Inflammatory macrophage treated with lipopolysaccharide for 4 hours (primary cell): ENCODE results near the gene VEGFB.
A peak's percentile ranks its signal among the peaks of the same experiment; 100 is the strongest.

ENCODE experiments used
- DNase-seq: peaks from one replicate; pipeline ENCODE4 v3.0.0-alpha.2; 2020

The VEGFB gene, protein sequence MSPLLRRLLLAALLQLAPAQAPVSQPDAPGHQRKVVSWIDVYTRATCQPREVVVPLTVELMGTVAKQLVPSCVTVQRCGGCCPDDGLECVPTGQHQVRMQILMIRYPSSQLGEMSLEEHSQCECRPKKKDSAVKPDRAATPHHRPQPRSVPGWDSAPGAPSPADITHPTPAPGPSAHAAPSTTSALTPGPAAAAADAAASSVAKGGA

DNA sequence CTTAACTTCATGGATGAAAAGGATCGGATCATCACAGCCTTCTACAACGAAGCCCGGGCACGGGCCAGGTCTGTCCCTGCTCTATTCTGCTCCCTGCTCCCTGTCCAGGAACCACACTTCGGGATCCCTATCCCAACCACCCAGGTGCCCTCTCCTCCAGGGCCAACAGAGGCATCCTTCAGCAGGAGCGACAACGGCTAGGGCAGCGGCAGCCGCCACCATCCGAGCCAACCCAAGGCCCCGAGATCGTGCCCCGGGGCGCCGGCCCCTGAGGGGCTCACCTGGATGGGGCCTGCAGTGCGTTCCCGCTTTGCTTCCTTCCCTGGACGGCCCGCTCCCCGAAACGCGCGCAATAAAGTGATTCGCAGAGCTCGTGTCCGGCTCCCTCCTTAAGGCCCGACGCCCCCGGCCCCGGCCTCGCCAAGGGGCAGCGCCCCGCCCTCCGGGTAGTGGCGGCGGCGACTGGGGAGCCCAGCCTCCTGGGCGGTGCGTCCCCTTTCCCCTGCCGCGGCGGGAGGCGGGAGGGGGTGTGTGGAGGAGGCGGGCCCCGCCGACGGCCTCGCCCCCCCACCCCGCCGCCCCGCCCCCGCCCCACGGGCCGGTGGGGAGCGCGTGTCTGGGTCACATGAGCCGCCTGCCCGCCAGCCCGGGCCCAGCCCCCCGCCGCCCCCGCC, at the start of gene VEGFB:
Gene VEGFB (plus strand): TSS at position 672 of the 674 bp plus-strand sequence. CDS start 250 bp downstream, outside the sequence.
- peak; percentile 25 for DNase-seq

DNA sequence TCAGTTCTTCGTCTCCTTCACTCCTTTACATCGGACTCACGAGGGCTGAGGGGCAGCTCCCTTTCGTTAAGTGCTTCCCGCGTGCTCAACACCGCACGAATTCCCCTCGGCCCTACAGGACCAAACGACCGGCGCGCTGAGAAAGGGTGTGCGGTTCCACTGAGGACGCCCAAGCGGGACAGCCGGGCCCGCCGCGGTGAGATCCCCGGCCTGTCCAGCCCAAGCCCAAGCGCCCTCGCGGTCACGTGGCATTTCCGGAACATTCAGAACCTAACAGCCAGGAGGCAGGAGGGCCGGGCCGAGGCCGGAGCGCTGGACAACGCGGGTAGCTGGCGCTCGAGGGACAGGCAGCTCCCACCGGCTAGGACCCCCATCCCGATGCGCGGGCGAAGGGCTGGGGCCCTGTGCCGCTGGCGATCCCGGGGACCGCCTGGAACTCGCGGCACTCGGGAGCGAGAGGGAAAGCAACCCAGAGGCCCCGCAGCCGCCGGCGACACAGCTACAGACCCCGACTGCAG, 49.1 kb upstream of the VEGFB start:
- peak; percentile 78 for DNase-seq

DNA sequence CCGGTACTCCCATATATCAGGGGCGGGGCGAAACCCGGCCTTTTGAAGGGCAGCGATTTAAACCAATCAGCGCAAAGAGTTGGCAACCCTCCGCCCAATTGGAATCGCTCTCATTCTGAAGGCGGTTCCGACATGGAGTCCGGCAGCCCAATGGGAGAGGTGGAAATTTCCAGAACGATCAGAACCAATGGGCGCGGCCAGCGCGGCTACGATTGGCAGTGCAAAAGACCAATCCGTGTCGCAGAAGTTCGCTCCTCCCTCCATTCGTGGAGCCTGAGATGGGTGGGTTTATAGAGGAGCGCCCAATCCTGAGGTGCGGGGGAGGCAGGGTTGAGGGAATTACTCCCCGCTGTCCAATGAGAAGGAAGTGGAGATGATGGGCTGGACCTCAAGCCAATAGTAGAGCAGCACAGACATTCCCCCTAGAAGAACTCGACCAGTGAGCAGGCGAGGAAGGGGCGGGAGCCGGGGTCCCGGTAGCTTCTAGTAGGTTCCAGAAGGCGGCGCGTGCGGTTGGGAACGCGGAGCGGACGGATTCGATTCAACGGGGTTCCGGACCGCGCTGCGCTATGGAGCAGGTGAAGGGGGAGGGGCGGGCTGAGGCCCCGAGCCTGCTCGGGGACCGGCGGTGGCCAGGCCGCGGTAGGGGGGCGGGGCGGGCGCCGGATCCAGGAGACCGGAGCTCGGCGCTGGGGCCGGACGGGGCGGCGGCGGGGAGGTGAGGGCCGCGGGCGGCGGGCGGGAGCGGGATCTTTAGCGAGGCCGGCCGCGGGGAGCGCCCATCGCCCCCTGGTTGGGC, 48.5 kb upstream of the VEGFB start, which contains the start of gene STIP1:
Gene STIP1 (plus strand): TSS at position 479 of the 799 bp plus-strand sequence. CDS start 91 bp downstream, at position 570.
- peak; percentile 100 for DNase-seq

DNA sequence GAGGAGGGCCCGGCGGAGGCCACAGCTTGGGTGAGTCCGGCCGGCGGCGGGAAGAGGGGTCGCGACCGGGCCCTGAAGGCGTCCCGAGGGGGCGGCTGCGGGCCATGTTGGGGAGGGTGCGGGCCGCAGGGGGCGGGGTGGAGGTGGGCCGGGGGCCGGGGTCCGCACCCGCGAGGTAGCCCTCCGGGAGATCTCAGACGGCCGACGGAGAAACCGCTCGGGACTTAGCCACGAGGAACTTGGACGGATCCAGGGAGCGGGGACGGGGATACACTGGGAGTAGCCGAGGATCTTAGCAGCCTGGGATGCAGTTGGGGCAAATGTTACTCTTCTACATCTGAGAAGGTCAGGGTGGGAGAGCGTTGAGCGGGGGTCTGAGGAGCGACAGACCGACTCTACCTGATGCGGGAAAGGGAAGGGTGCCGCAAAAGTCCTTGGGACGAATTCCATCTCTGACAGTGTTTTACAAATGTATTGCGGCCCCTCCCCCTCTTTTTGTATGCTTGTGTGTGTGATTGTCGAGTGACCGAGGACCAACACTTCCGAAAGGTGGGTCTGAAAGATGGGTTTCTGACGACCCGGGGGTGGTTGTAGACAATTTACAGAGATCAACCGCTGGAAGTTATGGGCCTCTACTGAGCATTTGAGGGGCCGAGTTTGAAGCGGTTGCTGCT, 47.8 kb upstream of the VEGFB start:
- no peak for DNase-seq

DNA sequence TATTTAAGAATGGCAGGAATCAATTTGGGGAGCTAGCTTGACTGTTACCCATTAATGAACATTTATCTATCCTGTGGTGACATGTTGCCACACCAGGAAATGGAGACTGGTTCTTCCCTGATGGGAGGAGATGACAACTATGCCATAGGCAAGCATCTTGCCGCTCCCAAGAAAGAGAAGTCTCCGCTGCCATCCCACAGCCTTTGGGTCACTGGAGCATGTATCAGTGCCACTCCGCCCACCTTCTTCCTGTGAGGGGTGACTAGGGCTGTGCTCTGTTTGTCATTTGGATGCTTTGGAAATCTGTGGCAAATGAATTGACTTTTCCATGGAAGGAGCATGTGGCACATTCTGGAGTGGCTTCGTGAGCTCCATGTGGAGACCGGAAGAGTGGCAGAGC, 42.0 kb upstream of the VEGFB start:
- peak; percentile 90 for DNase-seq

DNA sequence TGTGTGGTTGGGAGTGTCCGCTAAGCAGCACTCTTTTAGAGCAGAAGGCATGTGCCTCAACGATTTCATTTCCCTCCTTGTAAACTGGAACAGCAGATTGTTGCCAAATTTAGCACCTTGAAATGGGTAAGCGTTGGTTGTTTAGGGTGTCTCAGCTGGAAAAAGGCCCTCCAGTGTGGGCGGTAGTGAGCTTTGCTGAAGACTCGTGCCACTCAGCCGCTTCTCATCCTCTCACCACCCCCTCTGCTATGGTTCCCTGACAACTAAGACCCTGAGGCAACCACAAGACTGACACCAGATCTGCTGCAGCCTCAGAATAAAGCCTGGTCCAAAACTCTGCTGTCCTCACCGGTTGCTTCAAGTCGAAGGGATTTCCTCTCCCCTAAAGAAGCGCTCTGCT, 37.8 kb upstream of the VEGFB start:
- peak; percentile 70 for DNase-seq

DNA sequence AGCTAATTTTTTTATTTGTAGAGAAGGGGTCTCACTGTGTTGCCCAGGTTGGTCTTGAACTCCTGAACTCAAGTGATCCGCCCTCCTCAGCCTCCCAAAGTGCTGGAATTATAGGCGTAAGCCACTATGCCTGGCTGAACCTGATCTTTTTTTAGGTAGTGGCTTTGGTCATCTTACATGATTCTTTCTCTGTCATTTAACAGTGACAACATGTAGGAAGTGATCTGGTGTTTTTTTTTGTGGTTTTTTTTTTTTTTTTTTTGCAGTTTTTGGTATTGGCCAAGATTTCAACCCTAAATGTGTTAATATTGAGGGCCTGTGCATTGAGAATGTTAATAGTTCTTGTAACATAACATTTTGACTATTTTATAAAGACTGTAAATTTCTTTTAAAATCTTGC, 35.9 kb upstream of the VEGFB start:
- peak; percentile 71 for DNase-seq

DNA sequence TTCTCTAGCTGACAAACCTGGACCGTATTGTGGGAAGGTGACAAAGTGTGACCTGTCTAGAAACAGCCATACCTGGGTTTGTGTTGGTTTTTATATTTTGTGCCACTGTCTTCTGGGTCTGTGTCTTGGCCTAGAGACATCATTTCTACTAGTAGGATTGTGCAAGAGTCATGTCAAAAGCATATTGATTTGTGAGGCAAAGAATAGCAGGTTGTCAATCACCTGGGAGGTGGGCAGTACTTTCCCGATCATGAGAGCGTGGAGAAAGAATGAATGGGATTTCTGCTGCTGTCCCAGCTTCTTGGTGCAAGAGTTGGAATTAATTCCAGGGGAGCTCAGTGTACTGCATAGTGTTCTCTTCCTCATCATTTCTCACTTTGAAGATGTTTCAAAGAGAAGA, 32.8 kb upstream of the VEGFB start:
- DNase-seq: no peak

DNA sequence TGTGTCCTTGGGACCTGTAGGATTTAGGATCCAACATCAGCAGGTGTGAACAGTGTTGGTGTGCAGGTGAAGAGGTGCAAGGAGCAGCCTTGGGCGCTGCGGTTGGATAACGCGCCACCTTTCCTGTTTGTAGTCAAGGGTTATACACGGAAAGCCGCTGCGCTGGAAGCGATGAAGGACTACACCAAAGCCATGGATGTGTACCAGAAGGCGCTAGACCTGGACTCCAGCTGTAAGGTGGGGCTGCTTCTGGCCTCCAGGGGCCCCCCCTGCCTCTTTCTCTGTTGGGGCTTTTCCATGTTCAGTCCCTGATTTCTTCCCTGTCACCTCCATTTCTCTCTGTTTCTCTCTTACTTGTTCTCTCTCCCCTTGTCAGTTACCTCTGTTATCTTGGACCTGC, 31.4 kb upstream of the VEGFB start:
- no peak for DNase-seq

DNA sequence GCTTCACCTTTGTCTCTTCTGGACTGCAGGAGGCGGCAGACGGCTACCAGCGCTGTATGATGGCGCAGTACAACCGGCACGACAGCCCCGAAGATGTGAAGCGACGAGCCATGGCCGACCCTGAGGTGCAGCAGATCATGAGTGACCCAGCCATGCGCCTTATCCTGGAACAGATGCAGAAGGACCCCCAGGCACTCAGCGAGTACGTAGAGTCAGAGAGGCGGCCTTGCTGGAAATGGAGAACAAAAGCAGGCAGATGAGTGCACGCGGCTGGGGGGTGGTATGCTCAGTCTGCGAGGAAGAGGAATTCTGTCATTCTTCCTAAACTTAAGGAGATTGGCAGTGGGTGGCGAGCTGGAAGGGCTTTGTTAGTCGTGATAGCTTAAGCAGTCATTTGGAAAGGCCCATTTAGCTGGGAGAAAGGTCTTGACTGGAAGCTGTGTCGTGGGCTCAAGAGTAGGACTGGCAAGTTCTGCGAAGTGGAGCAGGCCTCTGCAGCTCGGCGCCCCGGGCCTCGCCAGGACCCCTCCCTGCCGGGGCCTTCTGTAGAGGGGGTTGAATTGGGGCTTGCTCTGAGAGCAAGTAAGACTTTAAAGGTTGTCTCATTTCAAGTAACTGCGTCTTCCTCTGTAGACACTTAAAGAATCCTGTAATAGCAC, 30.8 kb upstream of the VEGFB start:
- no peak for DNase-seq

DNA sequence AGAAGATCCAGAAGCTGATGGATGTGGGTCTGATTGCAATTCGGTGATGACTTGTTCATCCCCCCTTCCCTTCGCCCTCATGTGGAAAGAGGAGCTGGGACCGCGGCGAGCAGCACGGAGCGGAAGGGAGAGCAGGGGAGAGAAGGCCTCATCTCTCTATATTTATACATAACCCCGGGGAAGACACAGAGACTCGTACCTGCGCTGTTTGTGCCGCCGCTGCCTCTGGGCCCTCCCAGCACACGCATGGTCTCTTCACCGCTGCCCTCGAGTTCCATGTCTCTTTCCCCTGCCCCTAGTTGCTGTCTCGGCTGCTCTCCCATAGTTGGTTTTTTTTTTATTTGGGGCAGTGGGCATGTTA, 30.3 kb upstream of the VEGFB start:
- no peak for DNase-seq

DNA sequence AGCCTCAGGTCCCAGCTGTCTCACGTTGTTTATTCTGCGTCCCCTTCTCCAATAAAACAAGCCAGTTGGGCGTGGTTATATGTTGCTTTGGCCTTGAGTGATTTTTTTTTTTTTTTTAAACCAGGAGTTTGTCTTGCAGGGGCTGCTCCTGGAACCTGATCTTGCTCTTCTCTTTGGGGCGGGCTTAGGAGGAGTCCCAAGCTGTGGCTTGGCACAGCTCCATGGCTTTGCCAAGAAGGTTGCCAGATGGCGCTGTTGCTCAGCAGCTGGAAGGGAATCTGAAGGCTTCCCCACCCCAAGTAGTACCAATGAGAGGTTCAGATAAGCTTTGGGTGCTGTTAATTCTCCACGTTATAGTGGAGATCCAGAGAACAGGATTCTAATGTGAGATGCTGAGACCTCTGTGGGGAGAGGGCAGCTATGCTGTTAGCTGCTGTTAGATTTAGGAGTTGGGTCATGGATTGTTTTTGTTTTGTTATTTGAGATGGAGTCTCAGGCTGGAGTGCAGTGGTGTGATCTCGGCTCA, 29.9 kb upstream of the VEGFB start:
- DNase-seq: peak; percentile 89

DNA sequence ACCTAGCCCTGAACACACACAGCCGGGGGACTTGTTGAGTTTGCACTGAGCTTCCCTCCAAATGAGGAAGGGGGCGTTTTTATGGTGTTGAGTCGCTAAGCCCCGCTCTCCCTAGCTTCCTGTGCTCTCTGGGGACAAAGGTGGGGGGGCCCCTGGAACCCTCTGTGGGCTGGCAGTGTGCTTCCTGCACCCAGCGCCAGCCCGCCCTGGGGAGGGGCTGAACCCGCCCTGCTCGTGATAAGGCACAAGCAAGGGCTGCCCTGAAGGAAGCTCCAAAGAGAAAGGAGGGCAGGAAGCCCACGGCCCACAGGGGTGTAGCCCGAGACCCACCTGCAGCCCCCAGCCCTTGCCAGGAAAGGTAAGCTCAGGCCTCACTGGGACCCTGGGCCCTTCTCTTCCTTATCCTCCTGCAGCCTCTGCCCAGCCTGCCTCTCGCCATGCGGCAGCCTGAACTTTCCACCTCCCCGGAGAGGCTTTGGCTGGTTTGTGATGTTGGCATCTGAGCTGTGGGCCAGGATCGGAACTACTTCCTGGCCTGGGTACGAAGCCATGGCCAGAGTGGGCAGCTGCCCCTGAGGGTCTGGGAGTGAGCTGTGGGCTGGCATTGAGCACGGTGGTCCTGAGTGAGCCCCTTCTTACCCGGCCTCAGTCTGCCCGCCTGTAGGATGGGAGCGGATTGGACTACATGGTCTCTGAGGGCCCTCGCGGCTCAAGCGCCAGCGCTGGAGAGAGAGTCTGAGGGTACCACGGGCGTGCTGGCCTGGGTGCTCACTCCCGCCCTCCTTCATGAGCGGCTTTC, 27.7 kb upstream of the VEGFB start, which contains the start of gene FERMT3:
Gene FERMT3 (plus strand): TSS at position 265 of the 799 bp plus-strand sequence. CDS start 644 bp downstream, outside the sequence.
- DNase-seq: peak; percentile 72

DNA sequence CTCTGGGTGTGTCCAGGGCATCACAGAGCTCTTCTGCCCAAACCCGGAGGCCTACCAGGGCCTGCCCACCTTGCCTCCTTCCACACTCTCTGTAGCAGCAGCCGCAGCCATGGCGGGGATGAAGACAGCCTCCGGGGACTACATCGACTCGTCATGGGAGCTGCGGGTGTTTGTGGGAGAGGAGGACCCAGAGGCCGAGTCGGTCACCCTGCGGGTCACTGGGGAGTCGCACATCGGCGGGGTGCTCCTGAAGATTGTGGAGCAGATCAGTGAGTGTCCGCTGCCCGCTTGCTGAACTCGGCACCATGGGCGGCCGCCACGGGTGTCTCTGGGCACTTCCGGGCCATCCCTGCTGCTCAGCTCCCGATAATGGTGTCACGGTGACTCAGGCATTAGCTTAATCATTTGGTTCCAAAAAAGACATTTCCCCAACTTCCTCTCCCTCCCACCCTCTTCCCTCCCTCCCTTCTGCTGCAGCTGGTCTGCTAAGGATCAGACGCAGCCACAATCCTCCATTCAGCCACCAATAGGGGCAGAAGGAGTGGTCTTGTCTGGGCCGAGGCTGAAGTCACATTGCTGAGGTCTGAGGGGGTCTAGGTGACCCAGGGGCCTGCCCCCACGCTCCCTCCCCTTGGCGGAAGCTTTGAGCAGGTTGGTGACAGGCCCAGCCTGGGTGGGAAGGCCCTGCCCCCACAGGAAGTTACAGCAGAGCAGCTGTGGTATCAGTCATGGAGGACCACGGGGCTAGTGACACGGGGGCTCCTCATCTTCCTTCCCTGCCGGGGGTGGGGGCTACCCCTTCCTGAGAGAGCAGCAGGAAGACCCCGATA, 26.9 kb upstream of the VEGFB start:
- DNase-seq: peak; percentile 94

DNA sequence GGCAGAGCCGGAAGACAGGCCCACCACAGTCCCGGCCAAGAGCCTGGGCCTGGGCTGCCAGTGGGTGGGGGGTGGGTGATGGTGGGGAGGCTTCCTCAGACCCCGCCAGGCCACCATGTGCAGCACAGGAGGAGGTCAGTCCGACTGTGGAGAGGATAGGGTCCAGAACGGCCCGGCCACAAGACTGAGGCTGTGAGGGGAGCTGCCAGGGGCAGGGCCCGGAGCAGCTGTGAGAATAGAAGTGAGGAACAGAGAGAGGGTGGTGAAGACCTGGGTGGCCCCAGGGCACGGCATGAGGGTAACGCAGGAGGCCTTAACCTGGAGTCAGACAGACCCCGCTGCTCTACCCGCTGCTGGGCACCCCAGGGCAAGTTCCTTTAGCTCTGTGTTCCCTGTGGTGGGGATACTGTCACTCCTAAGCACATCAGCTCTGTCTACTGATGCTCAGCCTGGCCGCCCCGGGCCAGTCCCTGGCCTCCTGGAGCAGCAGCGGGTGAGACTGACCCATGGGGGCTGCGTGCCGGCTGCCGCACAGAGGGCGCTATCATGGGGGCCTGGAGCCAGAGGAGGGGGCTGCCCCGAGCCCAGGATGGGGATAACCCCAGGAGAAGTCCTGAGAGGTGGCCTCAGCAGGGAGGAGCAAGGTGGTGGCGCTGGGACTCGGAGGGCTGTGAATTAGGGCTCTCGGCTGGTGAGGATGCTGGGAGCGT, 26.1 kb upstream of the VEGFB start:
- DNase-seq: no peak

DNA sequence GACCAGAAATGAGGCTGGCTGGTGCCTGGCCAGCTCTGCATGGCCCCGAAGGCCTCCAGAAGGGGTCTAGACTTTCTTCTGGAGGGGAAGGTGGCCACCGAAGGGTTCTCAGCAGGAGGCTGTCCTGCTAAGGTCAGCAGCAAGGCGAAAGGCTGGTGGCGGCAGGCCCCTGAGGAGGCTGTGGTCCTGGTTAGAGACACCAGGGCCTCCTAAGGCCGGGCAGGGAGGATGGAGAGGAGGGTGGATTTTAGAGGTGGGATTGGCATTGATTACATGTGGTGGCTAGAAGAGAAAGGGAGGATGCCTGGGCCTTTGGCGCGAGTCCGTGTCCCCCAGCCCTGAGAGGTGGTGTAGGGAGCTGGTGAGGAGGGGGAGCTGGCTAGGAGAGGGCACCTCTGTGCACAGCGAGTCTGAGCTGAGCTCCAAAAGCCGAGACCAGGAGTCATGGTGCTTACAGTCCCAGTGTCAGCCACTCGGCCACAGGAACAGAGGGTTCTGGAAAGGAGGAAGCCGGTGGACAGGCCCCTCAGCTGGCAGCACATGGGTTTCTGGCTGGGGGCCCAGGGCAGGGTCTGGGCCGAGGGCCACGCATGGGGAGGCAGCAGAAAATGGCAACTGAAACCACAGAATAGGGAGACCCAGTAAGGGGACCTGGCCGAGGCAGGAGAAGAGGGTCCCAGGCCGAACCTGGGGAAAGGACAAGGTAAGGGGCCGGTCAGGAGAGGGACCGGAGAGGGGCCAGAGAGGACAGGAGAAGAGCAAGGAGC, 25.4 kb upstream of the VEGFB start:
- no peak for DNase-seq

DNA sequence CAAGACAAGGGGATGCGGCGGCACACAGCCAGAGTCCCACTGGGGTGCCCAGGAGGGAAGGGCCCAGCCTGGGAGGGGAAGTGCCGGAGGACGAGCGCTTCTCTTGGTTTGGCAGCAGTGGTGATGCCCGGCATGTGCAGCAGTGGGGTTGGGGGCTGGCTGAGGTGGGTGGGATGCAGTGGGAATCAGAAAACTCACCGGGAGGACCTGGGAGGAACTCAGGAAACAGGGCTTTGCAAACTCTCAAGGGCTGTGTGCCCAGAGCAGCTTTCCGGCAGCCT, 24.9 kb upstream of the VEGFB start:
- DNase-seq: no peak

DNA sequence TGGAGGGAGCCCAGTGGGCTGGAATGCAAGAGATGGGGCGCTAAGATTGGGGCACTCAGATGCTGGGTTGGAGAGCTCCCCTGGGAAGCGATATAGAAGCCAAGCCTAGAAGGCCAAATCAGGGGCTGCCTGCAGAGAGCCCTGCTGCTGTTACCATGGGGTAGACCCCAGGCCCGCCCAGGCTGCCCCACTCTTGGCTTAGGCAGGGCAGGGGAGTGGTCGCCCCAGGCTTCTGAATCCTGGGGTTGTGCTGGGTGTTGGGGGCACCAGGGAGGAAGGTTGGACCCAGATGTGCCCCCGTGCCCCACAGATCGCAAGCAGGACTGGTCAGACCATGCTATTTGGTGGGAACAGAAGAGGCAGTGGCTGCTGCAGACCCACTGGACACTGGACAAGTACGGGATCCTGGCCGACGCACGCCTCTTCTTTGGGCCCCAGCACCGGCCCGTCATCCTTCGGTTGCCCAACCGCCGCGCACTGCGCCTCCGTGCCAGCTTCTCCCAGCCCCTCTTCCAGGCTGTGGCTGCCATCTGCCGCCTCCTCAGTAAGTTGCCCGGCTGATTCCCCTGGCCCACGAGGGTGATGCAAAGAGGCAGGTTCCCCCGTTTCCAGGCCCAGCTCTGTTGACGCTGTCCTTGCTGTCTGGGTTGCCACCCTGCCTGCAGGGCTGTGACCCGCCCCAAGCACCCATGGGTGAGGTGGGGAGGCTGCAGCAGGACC, 23.9 kb upstream of the VEGFB start:
- no peak for DNase-seq
